ENCODE results near the gene NEDD4L. TPM values are rescaled to one million over a fixed set of nuclear protein-coding genes. Genes with fewer than 3 reads are reported as not detected.
A peak's percentile ranks its signal among the peaks of the same experiment; 100 is the strongest.

The NEDD4L gene
- total and polyA plus RNA-seq, 4 donors = 10.2 to 20.3 (median 13.2) TPM

GRCh38 chr18:58229162-58229561 is 185.1 kb downstream of the NEDD4L start:
- WGBS = 86% methylated on average over 5 of the region's 5 CpGs
- Histone ChIP-seq H3K27me3 (ENCODE audit: control insufficient read depth in 4 of 4, insufficient read depth in 4 of 4, low read length in 3 of 4) (no peaks in the 10 kb centered on the region), H3K4me3 (ENCODE audit: low read depth in 1 of 3, low read length in 3 of 3) (no peak overlapping the region), H3K9ac (ENCODE audit: low read depth in 1 of 2, low read length in 2 of 2) (no peak overlapping the region), H3K4me1 (ENCODE audit: control insufficient read depth in 4 of 4, insufficient read depth in 4 of 4, low read length in 3 of 4) (peaks cover 8 to 47% (median 19%) of the 10 kb centered on the region in 4 donors), H3K9me3 (ENCODE audit: control insufficient read depth in 4 of 4, low read length in 3 of 4) (no peaks in the 10 kb centered on the region), H3K36me3 (ENCODE audit: control insufficient read depth in 4 of 4, insufficient read depth in 3 of 4, low read depth in 1 of 4, low read length in 3 of 4) (no peaks in the 10 kb centered on the region), H3K27ac (ENCODE audit: low read depth in 1 of 2, low read length in 2 of 2) (no peak overlapping the region)
- no peak for DNase-seq (ENCODE audit: low spot score)
- TF ChIP-seq, protein P1, sequence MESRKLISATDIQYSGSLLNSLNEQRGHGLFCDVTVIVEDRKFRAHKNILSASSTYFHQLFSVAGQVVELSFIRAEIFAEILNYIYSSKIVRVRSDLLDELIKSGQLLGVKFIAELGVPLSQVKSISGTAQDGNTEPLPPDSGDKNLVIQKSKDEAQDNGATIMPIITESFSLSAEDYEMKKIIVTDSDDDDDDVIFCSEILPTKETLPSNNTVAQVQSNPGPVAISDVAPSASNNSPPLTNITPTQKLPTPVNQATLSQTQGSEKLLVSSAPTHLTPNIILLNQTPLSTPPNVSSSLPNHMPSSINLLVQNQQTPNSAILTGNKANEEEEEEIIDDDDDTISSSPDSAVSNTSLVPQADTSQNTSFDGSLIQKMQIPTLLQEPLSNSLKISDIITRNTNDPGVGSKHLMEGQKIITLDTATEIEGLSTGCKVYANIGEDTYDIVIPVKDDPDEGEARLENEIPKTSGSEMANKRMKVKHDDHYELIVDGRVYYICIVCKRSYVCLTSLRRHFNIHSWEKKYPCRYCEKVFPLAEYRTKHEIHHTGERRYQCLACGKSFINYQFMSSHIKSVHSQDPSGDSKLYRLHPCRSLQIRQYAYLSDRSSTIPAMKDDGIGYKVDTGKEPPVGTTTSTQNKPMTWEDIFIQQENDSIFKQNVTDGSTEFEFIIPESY (IDR thresholded peaks at IDR 0.05) = no peak
- TF ChIP-seq HNF4G (IDR thresholded peaks at IDR 0.05) (no peak), HNF4A (conservative IDR thresholded peaks at IDR 0.05) (no peak), SP1 (IDR thresholded peaks at IDR 0.05) (no peak), EGR1 (IDR thresholded peaks at IDR 0.05; ENCODE audit: low read depth in 2 of 2) (no peak), JUND (IDR thresholded peaks at IDR 0.05) (no peak), RAD21 (IDR thresholded peaks at IDR 0.05) (no peak)
- TF ChIP-seq, protein P2, sequence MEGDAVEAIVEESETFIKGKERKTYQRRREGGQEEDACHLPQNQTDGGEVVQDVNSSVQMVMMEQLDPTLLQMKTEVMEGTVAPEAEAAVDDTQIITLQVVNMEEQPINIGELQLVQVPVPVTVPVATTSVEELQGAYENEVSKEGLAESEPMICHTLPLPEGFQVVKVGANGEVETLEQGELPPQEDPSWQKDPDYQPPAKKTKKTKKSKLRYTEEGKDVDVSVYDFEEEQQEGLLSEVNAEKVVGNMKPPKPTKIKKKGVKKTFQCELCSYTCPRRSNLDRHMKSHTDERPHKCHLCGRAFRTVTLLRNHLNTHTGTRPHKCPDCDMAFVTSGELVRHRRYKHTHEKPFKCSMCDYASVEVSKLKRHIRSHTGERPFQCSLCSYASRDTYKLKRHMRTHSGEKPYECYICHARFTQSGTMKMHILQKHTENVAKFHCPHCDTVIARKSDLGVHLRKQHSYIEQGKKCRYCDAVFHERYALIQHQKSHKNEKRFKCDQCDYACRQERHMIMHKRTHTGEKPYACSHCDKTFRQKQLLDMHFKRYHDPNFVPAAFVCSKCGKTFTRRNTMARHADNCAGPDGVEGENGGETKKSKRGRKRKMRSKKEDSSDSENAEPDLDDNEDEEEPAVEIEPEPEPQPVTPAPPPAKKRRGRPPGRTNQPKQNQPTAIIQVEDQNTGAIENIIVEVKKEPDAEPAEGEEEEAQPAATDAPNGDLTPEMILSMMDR (IDR thresholded peaks at IDR 0.05; ENCODE audit: low read depth, low read length, missing input control) = no peak

DNA sequence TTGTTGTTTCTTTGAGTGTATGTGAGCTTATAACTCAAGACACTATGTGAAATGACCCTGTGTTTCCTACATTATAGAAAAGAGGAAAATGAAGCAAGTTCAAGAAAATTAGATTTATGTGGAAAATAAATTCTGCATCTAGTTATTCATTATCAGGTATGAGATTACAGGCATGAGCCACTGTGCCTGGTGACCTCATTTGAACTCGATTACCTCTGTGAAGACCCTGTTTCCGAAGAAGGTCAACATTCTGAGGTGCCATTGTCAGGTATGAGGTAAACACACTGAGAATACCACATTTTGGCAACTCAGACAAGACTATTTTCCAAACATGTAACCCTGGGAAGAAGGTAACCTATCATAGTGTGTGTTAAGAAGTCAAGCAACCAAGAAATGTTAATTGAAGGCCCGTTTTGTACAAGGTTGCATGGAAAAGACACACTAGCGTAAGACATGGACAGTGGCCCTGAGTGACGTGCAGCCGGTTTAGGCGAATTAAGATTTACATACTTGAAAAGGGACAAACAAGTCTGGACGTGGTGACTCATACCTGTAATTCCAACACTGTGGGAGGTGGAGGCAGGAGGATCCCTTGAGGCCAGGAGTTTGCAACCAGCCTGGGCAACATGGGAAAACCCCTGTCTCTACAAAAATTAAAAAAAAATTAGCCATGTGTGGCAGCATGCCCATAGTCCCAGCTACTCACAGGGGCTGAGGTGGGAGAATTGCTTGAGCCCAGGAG is 186.6 kb downstream of the NEDD4L start:
- WGBS = 71% methylated on average over 8 of the region's 8 CpGs
- no peak overlapping the region for H3K9ac ChIP-seq (ENCODE audit: low read depth in 1 of 2, low read length in 2 of 2)
- DNase-seq (ENCODE audit: low spot score) = no peak

More for the DNA sequence above, 186.6 kb downstream of the NEDD4L start:
- Histone ChIP-seq H3K9me3 (ENCODE audit: control insufficient read depth in 4 of 4, low read length in 3 of 4) (no peaks in the 10 kb centered on the region), H3K27me3 (ENCODE audit: control insufficient read depth in 4 of 4, insufficient read depth in 4 of 4, low read length in 3 of 4) (no peaks in the 10 kb centered on the region), H3K4me3 (ENCODE audit: low read depth in 1 of 3, low read length in 3 of 3) (no peak overlapping the region), H3K36me3 (ENCODE audit: control insufficient read depth in 4 of 4, insufficient read depth in 3 of 4, low read depth in 1 of 4, low read length in 3 of 4) (no peaks in the 10 kb centered on the region), H3K27ac (ENCODE audit: low read depth in 1 of 2, low read length in 2 of 2) (peak overlapping the region in 1 of 2 donors; percentile 16), H3K4me1 (ENCODE audit: control insufficient read depth in 4 of 4, insufficient read depth in 4 of 4, low read length in 3 of 4) (peaks cover 8 to 49% (median 21%) of the 10 kb centered on the region in 4 donors)
- TF ChIP-seq, protein P3, sequence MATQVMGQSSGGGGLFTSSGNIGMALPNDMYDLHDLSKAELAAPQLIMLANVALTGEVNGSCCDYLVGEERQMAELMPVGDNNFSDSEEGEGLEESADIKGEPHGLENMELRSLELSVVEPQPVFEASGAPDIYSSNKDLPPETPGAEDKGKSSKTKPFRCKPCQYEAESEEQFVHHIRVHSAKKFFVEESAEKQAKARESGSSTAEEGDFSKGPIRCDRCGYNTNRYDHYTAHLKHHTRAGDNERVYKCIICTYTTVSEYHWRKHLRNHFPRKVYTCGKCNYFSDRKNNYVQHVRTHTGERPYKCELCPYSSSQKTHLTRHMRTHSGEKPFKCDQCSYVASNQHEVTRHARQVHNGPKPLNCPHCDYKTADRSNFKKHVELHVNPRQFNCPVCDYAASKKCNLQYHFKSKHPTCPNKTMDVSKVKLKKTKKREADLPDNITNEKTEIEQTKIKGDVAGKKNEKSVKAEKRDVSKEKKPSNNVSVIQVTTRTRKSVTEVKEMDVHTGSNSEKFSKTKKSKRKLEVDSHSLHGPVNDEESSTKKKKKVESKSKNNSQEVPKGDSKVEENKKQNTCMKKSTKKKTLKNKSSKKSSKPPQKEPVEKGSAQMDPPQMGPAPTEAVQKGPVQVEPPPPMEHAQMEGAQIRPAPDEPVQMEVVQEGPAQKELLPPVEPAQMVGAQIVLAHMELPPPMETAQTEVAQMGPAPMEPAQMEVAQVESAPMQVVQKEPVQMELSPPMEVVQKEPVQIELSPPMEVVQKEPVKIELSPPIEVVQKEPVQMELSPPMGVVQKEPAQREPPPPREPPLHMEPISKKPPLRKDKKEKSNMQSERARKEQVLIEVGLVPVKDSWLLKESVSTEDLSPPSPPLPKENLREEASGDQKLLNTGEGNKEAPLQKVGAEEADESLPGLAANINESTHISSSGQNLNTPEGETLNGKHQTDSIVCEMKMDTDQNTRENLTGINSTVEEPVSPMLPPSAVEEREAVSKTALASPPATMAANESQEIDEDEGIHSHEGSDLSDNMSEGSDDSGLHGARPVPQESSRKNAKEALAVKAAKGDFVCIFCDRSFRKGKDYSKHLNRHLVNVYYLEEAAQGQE (IDR thresholded peaks at IDR 0.05) = no peak
- TF ChIP-seq, protein P4, sequence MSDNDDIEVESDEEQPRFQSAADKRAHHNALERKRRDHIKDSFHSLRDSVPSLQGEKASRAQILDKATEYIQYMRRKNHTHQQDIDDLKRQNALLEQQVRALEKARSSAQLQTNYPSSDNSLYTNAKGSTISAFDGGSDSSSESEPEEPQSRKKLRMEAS (IDR thresholded peaks at IDR 0.05) = no peak
- no peak for TF ChIP-seq RXRA (IDR thresholded peaks at IDR 0.05)
- TF ChIP-seq TAF1 (conservative IDR thresholded peaks at IDR 0.05) = no peak
- no peak for TF ChIP-seq EGR1 (IDR thresholded peaks at IDR 0.05; ENCODE audit: low read depth in 2 of 2)
- no peak for TF ChIP-seq FOXA2 (IDR thresholded peaks at IDR 0.05)
- TF ChIP-seq, protein P5, sequence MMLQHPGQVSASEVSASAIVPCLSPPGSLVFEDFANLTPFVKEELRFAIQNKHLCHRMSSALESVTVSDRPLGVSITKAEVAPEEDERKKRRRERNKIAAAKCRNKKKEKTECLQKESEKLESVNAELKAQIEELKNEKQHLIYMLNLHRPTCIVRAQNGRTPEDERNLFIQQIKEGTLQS (IDR thresholded peaks at IDR 0.05) = no peak
- no peak for TF ChIP-seq JUND (IDR thresholded peaks at IDR 0.05)
- TF ChIP-seq, protein P1 (IDR thresholded peaks at IDR 0.05) = no peak
- TF ChIP-seq HNF4A (conservative IDR thresholded peaks at IDR 0.05) = no peak
- TF ChIP-seq, protein P2 (IDR thresholded peaks at IDR 0.05; ENCODE audit: low read depth, low read length, missing input control) = no peak
- no peak for TF ChIP-seq RAD21 (IDR thresholded peaks at IDR 0.05)
- no peak for TF ChIP-seq HNF4G (IDR thresholded peaks at IDR 0.05)
- TF ChIP-seq YY1 (IDR thresholded peaks at IDR 0.05) = no peak
- TF ChIP-seq FOXA1 (IDR thresholded peaks at IDR 0.05) = no peak
- no peak for TF ChIP-seq GABPA (IDR thresholded peaks at IDR 0.05 in 1 of 2, conservative IDR thresholded peaks at IDR 0.05 in 1 of 2)
- TF ChIP-seq SP1 (IDR thresholded peaks at IDR 0.05) = no peak
- no peak for TF ChIP-seq NR2F2 (IDR thresholded peaks at IDR 0.05)

Measured in liver (tissue), 9 donors.